ENCODE results near the gene YIPF3.
"Not testable (repeated sequence)": the region's sequence is repeated elsewhere in the genome, so short reads cannot be mapped to it uniquely, and the experiment has no call there.

The YIPF3 gene

GRCh38 chr6:43477235-43478007 is 39.3 kb downstream of the YIPF3 start, which contains the start of gene TJAP1:
Gene TJAP1, plus strand, starts transcription at chr6:43477570. Its CDS starts 21,432 bp downstream, at chr6:43499002.
- Histone ChIP-seq H3K27me3 (ENCODE audit: control insufficient read depth, insufficient read depth, low read length, poor library complexity, severe bottlenecking) (no peaks in the 10 kb centered on the region), H3K4me3 (ENCODE audit: insufficient read depth, low read depth, low read length) (peak within 1 kb of the TSS; percentile 70), H3K36me3 (ENCODE audit: control insufficient read depth, insufficient read depth, low read length) (no peaks in the 10 kb centered on the region), H3K4me1 (ENCODE audit: control insufficient read depth, insufficient read depth, low read length) (peaks cover 11% of the 10 kb centered on the region), H3K27ac (ENCODE audit: insufficient read depth, low read depth, low read length, poor library complexity, severe bottlenecking) (peak within 1 kb of the TSS; percentile 73), H3K9me3 (ENCODE audit: control insufficient read depth, low read length) (no peaks in the 10 kb centered on the region)
- WGBS, 2 experiments = 3 to 4% methylated on average over 34 of the region's 34 CpGs

- Histone ChIP-seq H3K9me3 (ENCODE audit: control insufficient read depth, low read length) (no peaks in the 10 kb centered on the region), H3K27ac (ENCODE audit: insufficient read depth, low read depth, low read length, poor library complexity, severe bottlenecking) (no peak overlapping the region), H3K27me3 (ENCODE audit: control insufficient read depth, insufficient read depth, low read length, poor library complexity, severe bottlenecking) (no peaks in the 10 kb centered on the region), H3K4me1 (ENCODE audit: control insufficient read depth, insufficient read depth, low read length) (peaks cover 11% of the 10 kb centered on the region), H3K36me3 (ENCODE audit: control insufficient read depth, insufficient read depth, low read length) (no peaks in the 10 kb centered on the region), H3K4me3 (ENCODE audit: insufficient read depth, low read depth, low read length) (peak overlapping the region; percentile 70)
- WGBS, 2 experiments = 75 to 77% methylated on average over 2 of the region's 2 CpGs
Observed at GRCh38 chr6:43476746-43477145, 40.0 kb downstream of the YIPF3 start.

- H3K27me3 ChIP-seq (ENCODE audit: control insufficient read depth, insufficient read depth, low read length, poor library complexity, severe bottlenecking) = no peaks in the 10 kb centered on the region
- peaks cover 11% of the 10 kb centered on the region for H3K4me1 ChIP-seq (ENCODE audit: control insufficient read depth, insufficient read depth, low read length)
- H3K27ac ChIP-seq (ENCODE audit: insufficient read depth, low read depth, low read length, poor library complexity, severe bottlenecking) = no peak overlapping the region
- no peak overlapping the region for H3K4me3 ChIP-seq (ENCODE audit: insufficient read depth, low read depth, low read length)
- no peaks in the 10 kb centered on the region for H3K9me3 ChIP-seq (ENCODE audit: control insufficient read depth, low read length)
- no peaks in the 10 kb centered on the region for H3K36me3 ChIP-seq (ENCODE audit: control insufficient read depth, insufficient read depth, low read length)
- WGBS, 2 experiments = 93 to 94% methylated on average over 6 of the region's 6 CpGs
Observed at GRCh38 chr6:43475516-43475915, 41.2 kb downstream of the YIPF3 start.

GRCh38 chr6:43472515-43472914 is 44.2 kb downstream of the YIPF3 start:
- no peaks in the 10 kb centered on the region for H3K9me3 ChIP-seq (ENCODE audit: control insufficient read depth, low read length)
- H3K4me3 ChIP-seq (ENCODE audit: insufficient read depth, low read depth, low read length) = no peak overlapping the region
- H3K36me3 ChIP-seq (ENCODE audit: control insufficient read depth, insufficient read depth, low read length) = no peaks in the 10 kb centered on the region
- peaks cover 13% of the 10 kb centered on the region for H3K4me1 ChIP-seq (ENCODE audit: control insufficient read depth, insufficient read depth, low read length)
- H3K27ac ChIP-seq (ENCODE audit: insufficient read depth, low read depth, low read length, poor library complexity, severe bottlenecking) = no peak overlapping the region
- no peaks in the 10 kb centered on the region for H3K27me3 ChIP-seq (ENCODE audit: control insufficient read depth, insufficient read depth, low read length, poor library complexity, severe bottlenecking)
- WGBS, 2 experiments = 92 to 97% methylated on average over 4 of the region's 4 CpGs

GRCh38 chr6:43471399-43471798 is 45.3 kb downstream of the YIPF3 start:
- Histone ChIP-seq H3K9me3 (ENCODE audit: control insufficient read depth, low read length) (no peaks in the 10 kb centered on the region), H3K27ac (ENCODE audit: insufficient read depth, low read depth, low read length, poor library complexity, severe bottlenecking) (no peak overlapping the region), H3K4me1 (ENCODE audit: control insufficient read depth, insufficient read depth, low read length) (peaks cover 13% of the 10 kb centered on the region), H3K4me3 (ENCODE audit: insufficient read depth, low read depth, low read length) (no peak overlapping the region), H3K27me3 (ENCODE audit: control insufficient read depth, insufficient read depth, low read length, poor library complexity, severe bottlenecking) (no peaks in the 10 kb centered on the region), H3K36me3 (ENCODE audit: control insufficient read depth, insufficient read depth, low read length) (no peaks in the 10 kb centered on the region)
- WGBS, 2 experiments = 84 to 90% methylated on average over 1 of the region's 1 CpG

- Histone ChIP-seq H3K4me1 (ENCODE audit: control insufficient read depth, insufficient read depth, low read length) (peaks cover 13% of the 10 kb centered on the region), H3K27ac (ENCODE audit: insufficient read depth, low read depth, low read length, poor library complexity, severe bottlenecking) (no peak overlapping the region), H3K36me3 (ENCODE audit: control insufficient read depth, insufficient read depth, low read length) (no peaks in the 10 kb centered on the region), H3K27me3 (ENCODE audit: control insufficient read depth, insufficient read depth, low read length, poor library complexity, severe bottlenecking) (no peaks in the 10 kb centered on the region), H3K4me3 (ENCODE audit: insufficient read depth, low read depth, low read length) (no peak overlapping the region), H3K9me3 (ENCODE audit: control insufficient read depth, low read length) (no peaks in the 10 kb centered on the region)
- 95 to 96% methylated on average over 7 of the region's 7 CpGs for WGBS, 2 experiments
Observed at GRCh38 chr6:43469947-43470346, 46.8 kb downstream of the YIPF3 start.

- H3K27me3 ChIP-seq (ENCODE audit: control insufficient read depth, insufficient read depth, low read length, poor library complexity, severe bottlenecking) = no peaks in the 10 kb centered on the region
- no peaks in the 10 kb centered on the region for H3K36me3 ChIP-seq (ENCODE audit: control insufficient read depth, insufficient read depth, low read length)
- no peak overlapping the region for H3K27ac ChIP-seq (ENCODE audit: insufficient read depth, low read depth, low read length, poor library complexity, severe bottlenecking)
- H3K4me1 ChIP-seq (ENCODE audit: control insufficient read depth, insufficient read depth, low read length) = peaks cover 13% of the 10 kb centered on the region
- no peaks in the 10 kb centered on the region for H3K9me3 ChIP-seq (ENCODE audit: control insufficient read depth, low read length)
- WGBS, 2 experiments = 71% methylated on average over 13 of the region's 13 CpGs
- H3K4me3 ChIP-seq (ENCODE audit: insufficient read depth, low read depth, low read length) = no peak overlapping the region
Observed at GRCh38 chr6:43468748-43469681, 47.7 kb downstream of the YIPF3 start.

GRCh38 chr6:43468240-43468639 is 48.5 kb downstream of the YIPF3 start:
- Histone ChIP-seq H3K27me3 (ENCODE audit: control insufficient read depth, insufficient read depth, low read length, poor library complexity, severe bottlenecking) (no peaks in the 10 kb centered on the region), H3K9me3 (ENCODE audit: control insufficient read depth, low read length) (no peaks in the 10 kb centered on the region), H3K27ac (ENCODE audit: insufficient read depth, low read depth, low read length, poor library complexity, severe bottlenecking) (no peak overlapping the region), H3K36me3 (ENCODE audit: control insufficient read depth, insufficient read depth, low read length) (no peaks in the 10 kb centered on the region), H3K4me3 (ENCODE audit: insufficient read depth, low read depth, low read length) (no peak overlapping the region), H3K4me1 (ENCODE audit: control insufficient read depth, insufficient read depth, low read length) (peaks cover 13% of the 10 kb centered on the region)
- WGBS, 2 experiments = 93 to 95% methylated on average over 4 of the region's 4 CpGs

GRCh38 chr6:43467752-43468151 is 49.0 kb downstream of the YIPF3 start:
- H3K4me1 ChIP-seq (ENCODE audit: control insufficient read depth, insufficient read depth, low read length) = peaks cover 13% of the 10 kb centered on the region
- no peak overlapping the region for H3K27ac ChIP-seq (ENCODE audit: insufficient read depth, low read depth, low read length, poor library complexity, severe bottlenecking)
- peaks cover under 1% of the 10 kb centered on the region for H3K27me3 ChIP-seq (ENCODE audit: control insufficient read depth, insufficient read depth, low read length, poor library complexity, severe bottlenecking)
- H3K4me3 ChIP-seq (ENCODE audit: insufficient read depth, low read depth, low read length) = no peak overlapping the region
- H3K9me3 ChIP-seq (ENCODE audit: control insufficient read depth, low read length) = no peaks in the 10 kb centered on the region
- no peaks in the 10 kb centered on the region for H3K36me3 ChIP-seq (ENCODE audit: control insufficient read depth, insufficient read depth, low read length)
- WGBS, 2 experiments = 88 to 94% methylated on average over 4 of the region's 4 CpGs

GRCh38 chr6:43467265-43467664 is 49.5 kb downstream of the YIPF3 start:
- WGBS, 2 experiments = 82 to 83% methylated on average over 4 to 5 of the region's 5 CpGs
- not testable (repeated sequence) for H3K36me3 ChIP-seq (ENCODE audit: control insufficient read depth, insufficient read depth, low read length)

More at GRCh38 chr6:43467265-43467664, 49.5 kb downstream of the YIPF3 start:
- H3K27ac ChIP-seq (ENCODE audit: insufficient read depth, low read depth, low read length, poor library complexity, severe bottlenecking); H3K27me3 ChIP-seq (ENCODE audit: control insufficient read depth, insufficient read depth, low read length, poor library complexity, severe bottlenecking); H3K9me3 ChIP-seq (ENCODE audit: control insufficient read depth, low read length); H3K4me3 ChIP-seq (ENCODE audit: insufficient read depth, low read depth, low read length): not testable (repeated sequence)
- peaks cover 13% of the 10 kb centered on the region for H3K4me1 ChIP-seq (ENCODE audit: control insufficient read depth, insufficient read depth, low read length)
